ENCODE measurements around the gene TMEM170B.

TMEM170B gene

DNA sequence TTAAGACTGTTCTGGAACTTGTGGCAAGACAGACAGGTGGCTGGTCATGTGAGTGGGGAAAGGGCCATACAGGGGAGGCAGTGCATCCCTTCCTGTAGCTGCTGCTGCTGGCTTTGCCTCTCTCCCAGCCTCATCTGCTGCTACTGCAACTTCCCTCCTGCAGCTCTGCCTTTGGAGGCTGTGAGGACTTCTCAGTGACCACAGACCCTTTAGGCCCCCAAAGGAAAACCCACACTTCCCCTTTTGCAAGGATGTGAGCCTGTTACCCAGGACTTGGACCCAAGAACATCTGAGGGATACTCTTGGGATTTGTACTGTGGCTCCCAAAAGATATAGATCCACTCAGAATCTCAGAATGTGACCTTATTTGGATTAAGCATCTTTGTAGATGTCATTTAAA, 91.0 kb downstream of the TMEM170B start:
- DNase-seq (ENCODE audit: low read depth) = no peak
- no peak overlapping the region for H3K4me3 ChIP-seq (ENCODE audit: low read length)
- TF ChIP-seq, protein P1, sequence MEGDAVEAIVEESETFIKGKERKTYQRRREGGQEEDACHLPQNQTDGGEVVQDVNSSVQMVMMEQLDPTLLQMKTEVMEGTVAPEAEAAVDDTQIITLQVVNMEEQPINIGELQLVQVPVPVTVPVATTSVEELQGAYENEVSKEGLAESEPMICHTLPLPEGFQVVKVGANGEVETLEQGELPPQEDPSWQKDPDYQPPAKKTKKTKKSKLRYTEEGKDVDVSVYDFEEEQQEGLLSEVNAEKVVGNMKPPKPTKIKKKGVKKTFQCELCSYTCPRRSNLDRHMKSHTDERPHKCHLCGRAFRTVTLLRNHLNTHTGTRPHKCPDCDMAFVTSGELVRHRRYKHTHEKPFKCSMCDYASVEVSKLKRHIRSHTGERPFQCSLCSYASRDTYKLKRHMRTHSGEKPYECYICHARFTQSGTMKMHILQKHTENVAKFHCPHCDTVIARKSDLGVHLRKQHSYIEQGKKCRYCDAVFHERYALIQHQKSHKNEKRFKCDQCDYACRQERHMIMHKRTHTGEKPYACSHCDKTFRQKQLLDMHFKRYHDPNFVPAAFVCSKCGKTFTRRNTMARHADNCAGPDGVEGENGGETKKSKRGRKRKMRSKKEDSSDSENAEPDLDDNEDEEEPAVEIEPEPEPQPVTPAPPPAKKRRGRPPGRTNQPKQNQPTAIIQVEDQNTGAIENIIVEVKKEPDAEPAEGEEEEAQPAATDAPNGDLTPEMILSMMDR (conservative IDR thresholded peaks at IDR 0.05; ENCODE audit: low read length) = no peak

DNA sequence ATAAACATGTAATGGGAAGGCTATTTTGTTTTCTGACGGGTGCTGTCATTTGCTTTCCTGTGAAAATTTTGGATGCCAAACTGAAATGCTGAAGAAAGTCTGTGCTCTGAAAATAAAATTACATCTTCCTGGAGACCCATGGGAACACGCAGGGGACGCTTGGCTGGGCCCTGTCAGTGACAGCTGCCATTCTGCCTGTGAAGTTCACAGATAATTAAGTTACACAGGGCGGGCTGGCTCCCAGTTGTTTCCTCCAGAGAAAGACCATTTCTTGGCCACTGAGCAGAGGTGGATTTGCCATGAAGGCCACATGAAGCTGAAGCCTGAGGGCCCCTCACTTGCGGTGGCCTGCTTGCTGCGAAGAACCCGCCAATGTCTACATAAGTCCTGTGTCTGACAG, 93.5 kb downstream of the TMEM170B start:
- no peak for DNase-seq (ENCODE audit: low read depth)
- TF ChIP-seq, protein P1 (conservative IDR thresholded peaks at IDR 0.05; ENCODE audit: low read length) = no peak
- H3K4me3 ChIP-seq (ENCODE audit: low read length) = no peak overlapping the region

DNA sequence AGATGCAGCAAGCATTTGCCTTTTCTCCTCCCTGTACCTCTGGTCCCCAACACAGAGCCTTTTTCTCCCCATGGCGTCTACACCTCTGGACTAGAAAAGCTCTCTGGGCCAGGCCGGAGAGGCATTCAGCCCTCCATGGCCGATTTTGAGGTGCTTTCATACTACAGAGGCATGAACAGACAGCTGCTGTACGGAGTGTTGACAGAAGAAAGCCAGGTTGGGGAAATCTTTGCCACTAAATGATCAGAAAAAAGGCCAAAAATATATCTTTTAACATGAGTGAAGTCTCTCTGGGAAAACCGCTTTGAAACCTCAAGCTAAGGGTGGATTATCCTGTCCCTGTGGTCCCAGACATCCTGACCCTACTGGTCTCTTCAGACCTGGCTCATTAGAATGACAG, 94.0 kb downstream of the TMEM170B start:
- TF ChIP-seq, protein P1 (conservative IDR thresholded peaks at IDR 0.05; ENCODE audit: low read length) = no peak
- no peak overlapping the region for H3K4me3 ChIP-seq (ENCODE audit: low read length)

DNA sequence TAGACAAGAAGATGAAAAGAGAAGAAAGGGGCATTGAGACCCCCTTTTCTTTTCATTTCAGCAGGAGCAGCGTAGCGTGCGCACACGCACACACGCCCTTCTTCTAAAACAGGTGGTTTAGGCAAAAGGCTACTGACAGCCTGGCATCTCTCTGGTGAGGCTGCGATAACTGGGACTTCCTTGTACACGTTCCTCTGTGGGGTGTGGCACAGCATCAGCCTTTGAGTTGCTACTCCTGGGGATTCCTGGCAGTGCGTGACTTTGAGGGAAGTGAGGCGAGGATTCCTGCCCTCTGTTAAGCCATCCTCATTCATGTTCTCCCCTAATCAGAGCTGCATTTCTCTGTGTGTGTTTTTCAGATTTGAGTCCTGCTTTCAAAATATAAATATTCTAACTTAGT, 94.7 kb downstream of the TMEM170B start:
- TF ChIP-seq, protein P1 (conservative IDR thresholded peaks at IDR 0.05; ENCODE audit: low read length) = no peak
- peak; percentile 45 for DNase-seq (ENCODE audit: low read depth)
- no peak overlapping the region for H3K4me3 ChIP-seq (ENCODE audit: low read length)

More for the DNA sequence above, 94.0 kb downstream of the TMEM170B start:
- no peak for DNase-seq (ENCODE audit: low read depth)

DNA sequence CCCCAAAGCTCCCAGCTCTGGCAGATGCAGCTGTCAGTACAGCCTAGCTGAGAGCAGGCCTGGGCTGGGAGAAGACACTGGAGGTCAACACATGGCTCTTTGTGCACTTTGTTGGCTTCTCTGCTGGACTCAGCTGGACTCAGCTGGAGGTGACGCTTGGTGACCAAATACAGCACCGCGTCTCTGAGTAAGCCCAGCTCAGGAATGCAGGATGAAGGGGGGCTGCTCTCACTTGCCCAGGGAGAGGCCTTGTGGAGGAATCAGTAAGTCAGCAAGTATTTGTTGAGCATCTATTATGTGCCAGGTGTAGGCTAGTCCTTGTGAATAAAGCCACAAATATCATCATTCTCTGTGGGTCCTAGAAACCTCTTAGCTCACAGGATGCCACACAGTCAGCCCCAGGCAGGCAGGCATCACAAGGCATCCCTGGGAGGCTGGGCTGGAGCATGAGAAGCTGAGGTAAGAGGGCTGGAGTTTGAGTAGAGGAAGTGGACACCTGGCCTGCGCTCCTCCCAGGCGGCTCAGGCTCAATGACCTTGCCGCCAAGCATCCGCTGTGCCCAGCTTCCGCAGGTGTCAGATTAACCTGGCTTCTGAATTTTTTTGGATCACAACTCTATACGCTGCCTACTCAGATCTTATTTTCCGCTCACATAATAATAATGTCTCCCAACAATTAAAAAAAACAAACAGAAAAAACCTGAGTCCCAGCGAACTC, 95.4 kb downstream of the TMEM170B start:
- H3K4me3 ChIP-seq (ENCODE audit: low read length) = no peak overlapping the region
- DNase-seq (ENCODE audit: low read depth) = peak; percentile 79
- TF ChIP-seq, protein P1 (conservative IDR thresholded peaks at IDR 0.05; ENCODE audit: low read length) = no peak
